OCI-LY3 (cell line): ENCODE data around the gene SHC2.
"Not testable (repeated sequence)": the region's sequence is repeated elsewhere in the genome, so short reads cannot be mapped to it uniquely, and the experiment has no call there.

Experiments used
- H2AFZ ChIP-seq: fragments of 200-600, 300-600 bp; shearing (Covaris generic); 2 replicates; pipeline ENCODE4 v1.6.0; 2014; ENCODE audit warnings: antibody characterized with exemption, low read depth, low read length
- H3K27ac ChIP-seq: fragments of 200-600, 300-600 bp; sonication (generic); 2 replicates; pipeline ENCODE4 v1.5.1; 2014; ENCODE audit warnings: mild to moderate bottlenecking, low read length, moderate library complexity, mixed read lengths
- H3K27me3 ChIP-seq: fragments of 200-600, 300-600 bp; sonication (generic); 2 replicates; pipeline ENCODE4 v1.6.1; 2014; ENCODE audit warnings: low read depth, low read length, mixed read lengths
- H3K36me3 ChIP-seq: fragments of 200-600, 300-600 bp; sonication (generic); replicated peaks from 2 replicates; pipeline ENCODE3; 2014; ENCODE audit warnings: low read depth, low read length, mixed read lengths
- H3K4me1 ChIP-seq: fragments of 300-600, 200-600 bp; sonication (generic); 2 replicates; pipeline ENCODE4 v1.6.1; 2014; ENCODE audit warnings: low read length, mixed read lengths
- H3K4me2 ChIP-seq: fragments of 200-600, 300-600 bp; sonication (generic); 2 replicates; pipeline ENCODE4 v1.6.1; 2014; ENCODE audit warnings: low read length, mixed read lengths
- H3K4me3 ChIP-seq: fragments of 300-600, 200-600 bp; sonication (generic); 2 replicates; pipeline ENCODE4 v1.5.1; 2014; ENCODE audit warnings: antibody characterized with exemption, mild to moderate bottlenecking, low read length, moderate library complexity
- H3K79me2 ChIP-seq: fragments of 300-600, 200-600 bp; shearing (Covaris generic); 2 replicates; pipeline ENCODE4 v1.6.1; 2014; ENCODE audit warnings: mild to moderate bottlenecking, low read length, mixed read lengths
- H3K9ac ChIP-seq: fragments of 300-600, 200-600 bp; shearing (Covaris generic); 2 replicates; pipeline ENCODE4 v1.6.0; 2014; ENCODE audit warnings: mild to moderate bottlenecking, low read length, moderate library complexity
- H3K9me3 ChIP-seq: fragments of 200-600, 300-600 bp; shearing (Covaris generic); 2 replicates; pipeline ENCODE4 v1.6.1; 2014; ENCODE audit warnings: low read length, mixed read lengths; ENCODE audit not compliant: insufficient read depth
- H4K20me1 ChIP-seq: fragments of 200-600, 300-600 bp; sonication (generic); 2 replicates; pipeline ENCODE4 v1.6.1; 2016; ENCODE audit warnings: low read length, mixed read lengths; ENCODE audit not compliant: insufficient read depth
- EZH2phosphoT487 ChIP-seq: fragments of 200-600 bp; shearing (Covaris generic); IDR thresholded peaks from 2 replicates; pipeline ENCODE4 v1.6.1; 2018; ENCODE audit warnings: antibody characterized with exemption, mixed run types, low read depth
- TF ChIP-seq, protein P1 (sequence below): fragments of 200-600, 300-600 bp; sonication (generic); IDR thresholded peaks from 2 replicates; pipeline ENCODE4 v1.5.1; 2014; ENCODE audit warnings: antibody characterized with exemption, low read length, low read depth

The SHC2 gene

GRCh38 chr19:483332-484072 is 22.7 kb upstream of the SHC2 start:
- H2AFZ ChIP-seq: no peak overlapping the region

DNA sequence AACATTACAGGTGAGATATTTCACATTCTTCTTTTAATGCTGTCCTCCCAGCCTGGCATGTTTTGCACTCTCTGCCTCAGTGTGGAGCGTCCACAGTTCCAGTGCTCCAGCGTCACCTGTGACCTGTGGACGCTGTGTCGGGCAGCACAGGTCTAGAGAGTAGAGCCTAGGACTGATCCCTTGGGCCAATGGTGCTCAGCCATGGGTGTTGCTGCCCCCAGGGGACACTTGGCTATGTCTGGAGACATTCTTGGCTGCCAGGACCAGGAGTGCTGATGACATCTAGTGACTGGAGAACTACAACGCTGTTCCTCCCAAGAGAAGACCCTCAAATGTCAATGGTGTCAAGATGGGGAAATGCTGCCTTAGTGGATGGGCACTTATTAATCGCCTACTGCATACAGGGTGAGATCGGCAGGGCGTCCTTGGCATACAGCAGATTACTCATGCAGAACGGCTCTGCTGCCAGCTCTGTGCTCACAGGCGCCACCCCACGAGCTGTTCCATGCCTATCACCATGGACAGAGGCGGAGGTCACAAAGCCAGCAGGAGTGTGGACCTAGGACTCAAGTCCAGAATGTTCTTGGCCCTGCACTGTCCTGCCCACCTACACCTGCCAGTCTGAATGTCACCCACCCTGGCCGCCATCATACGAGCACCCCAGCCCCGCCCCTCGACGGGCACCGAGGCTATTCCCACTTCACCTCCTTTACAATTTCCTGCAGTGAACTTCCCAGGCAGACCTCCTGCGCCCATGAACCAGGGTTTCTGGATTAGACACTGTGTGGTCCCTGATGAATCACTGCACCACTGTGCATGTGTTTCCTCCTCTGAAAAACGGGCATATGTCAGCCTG is 21.6 kb upstream of the SHC2 start:
- no peaks in the 10 kb centered on the region for H3K27me3 ChIP-seq
- H2AFZ ChIP-seq: no peak overlapping the region
- peaks cover 12% of the 10 kb centered on the region; the same call in 1 of the 2 replicates for H3K9me3 ChIP-seq
- no peaks in the 10 kb centered on the region for H3K79me2 ChIP-seq
- no peaks in the 10 kb centered on the region for H4K20me1 ChIP-seq
- H3K9ac ChIP-seq: no peak overlapping the region
- H3K4me1 ChIP-seq: no peaks in the 10 kb centered on the region
- H3K36me3 ChIP-seq: peaks cover 3% of the 10 kb centered on the region
- H3K4me2 ChIP-seq: no peak overlapping the region
- H3K27ac ChIP-seq: no peak overlapping the region
- no peak for TF ChIP-seq EZH2phosphoT487
- TF ChIP-seq, protein P1, sequence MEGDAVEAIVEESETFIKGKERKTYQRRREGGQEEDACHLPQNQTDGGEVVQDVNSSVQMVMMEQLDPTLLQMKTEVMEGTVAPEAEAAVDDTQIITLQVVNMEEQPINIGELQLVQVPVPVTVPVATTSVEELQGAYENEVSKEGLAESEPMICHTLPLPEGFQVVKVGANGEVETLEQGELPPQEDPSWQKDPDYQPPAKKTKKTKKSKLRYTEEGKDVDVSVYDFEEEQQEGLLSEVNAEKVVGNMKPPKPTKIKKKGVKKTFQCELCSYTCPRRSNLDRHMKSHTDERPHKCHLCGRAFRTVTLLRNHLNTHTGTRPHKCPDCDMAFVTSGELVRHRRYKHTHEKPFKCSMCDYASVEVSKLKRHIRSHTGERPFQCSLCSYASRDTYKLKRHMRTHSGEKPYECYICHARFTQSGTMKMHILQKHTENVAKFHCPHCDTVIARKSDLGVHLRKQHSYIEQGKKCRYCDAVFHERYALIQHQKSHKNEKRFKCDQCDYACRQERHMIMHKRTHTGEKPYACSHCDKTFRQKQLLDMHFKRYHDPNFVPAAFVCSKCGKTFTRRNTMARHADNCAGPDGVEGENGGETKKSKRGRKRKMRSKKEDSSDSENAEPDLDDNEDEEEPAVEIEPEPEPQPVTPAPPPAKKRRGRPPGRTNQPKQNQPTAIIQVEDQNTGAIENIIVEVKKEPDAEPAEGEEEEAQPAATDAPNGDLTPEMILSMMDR: no peak
- no peak overlapping the region for H3K4me3 ChIP-seq

More at GRCh38 chr19:483332-484072, 22.7 kb upstream of the SHC2 start:
- Histone ChIP-seq H3K27ac (no peak overlapping the region), H4K20me1 (no peaks in the 10 kb centered on the region), H3K4me2 (no peak overlapping the region), H3K4me3 (no peak overlapping the region), H3K27me3 (no peaks in the 10 kb centered on the region), H3K36me3 (peaks cover 4% of the 10 kb centered on the region), H3K79me2 (no peaks in the 10 kb centered on the region; the same call in 1 of the 2 replicates), H3K4me1 (peaks cover 3% of the 10 kb centered on the region; the same call in 1 of the 2 replicates), H3K9me3 (peaks cover 12% of the 10 kb centered on the region; the same call in 1 of the 2 replicates), H3K9ac (no peak overlapping the region)
- TF ChIP-seq EZH2phosphoT487: no peak
- TF ChIP-seq, protein P1: no peak

- H3K4me2 ChIP-seq, H3K4me1 ChIP-seq, H3K27ac ChIP-seq, H3K36me3 ChIP-seq, H3K27me3 ChIP-seq, H3K79me2 ChIP-seq, H4K20me1 ChIP-seq, H3K9ac ChIP-seq, H2AFZ ChIP-seq, H3K4me3 ChIP-seq: not testable (repeated sequence)
- H3K9me3 ChIP-seq: peaks cover 12% of the 10 kb centered on the region; the same call in 1 of the 2 replicates
Observed at GRCh38 chr19:481100-481499, 20.3 kb upstream of the SHC2 start.

GRCh38 chr19:480016-480855 is 19.4 kb upstream of the SHC2 start:
- no peaks in the 10 kb centered on the region for H4K20me1 ChIP-seq
- peaks cover 12% of the 10 kb centered on the region; the same call in 1 of the 2 replicates for H3K9me3 ChIP-seq
- H3K4me2 ChIP-seq: no peak overlapping the region
- H3K27ac ChIP-seq: no peak overlapping the region
- no peak overlapping the region for H2AFZ ChIP-seq
- no peak overlapping the region for H3K4me3 ChIP-seq
- H3K27me3 ChIP-seq: no peaks in the 10 kb centered on the region
- no peak overlapping the region for H3K9ac ChIP-seq
- TF ChIP-seq, protein P1: no peak
- TF ChIP-seq EZH2phosphoT487: no peak
- H3K36me3 ChIP-seq: no peaks in the 10 kb centered on the region
- H3K79me2 ChIP-seq: no peaks in the 10 kb centered on the region
- no peaks in the 10 kb centered on the region for H3K4me1 ChIP-seq
